Suppressor macrophage treated with lipopolysaccharide for 4 hours (primary cell): ENCODE results near the gene RASD1.

ENCODE experiments used
- DNase-seq: peaks from one replicate; pipeline ENCODE4 v3.0.0-alpha.2; 2020

The RASD1 gene

GRCh38 chr17:17496189-17497064 is at the start of gene RASD1:
Gene RASD1, minus strand, starts transcription at chr17:17496395. Its CDS starts 214 bp downstream, at chr17:17496181.
- DNase-seq: peak; percentile 95

DNA sequence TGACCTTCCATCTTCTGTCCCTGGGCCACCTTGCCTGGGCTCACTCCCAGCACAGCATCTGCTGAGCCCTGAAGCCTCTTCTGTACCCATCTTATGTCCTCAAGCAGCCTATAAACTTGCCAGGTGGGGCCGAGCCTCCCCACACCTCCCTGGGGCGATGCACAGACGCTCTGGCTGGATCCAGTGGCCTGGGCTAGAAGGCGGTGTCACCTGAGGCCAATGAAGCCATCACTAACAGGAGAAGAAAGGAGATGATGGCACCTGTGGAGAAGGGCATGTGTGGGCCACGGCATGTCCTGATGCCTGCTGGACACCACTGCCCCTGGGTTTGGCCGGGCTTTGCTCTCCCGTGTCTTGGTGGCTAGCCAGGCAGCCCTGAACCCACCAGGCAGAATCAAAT is 49.8 kb upstream of the RASD1 start:
- no peak for DNase-seq

DNA sequence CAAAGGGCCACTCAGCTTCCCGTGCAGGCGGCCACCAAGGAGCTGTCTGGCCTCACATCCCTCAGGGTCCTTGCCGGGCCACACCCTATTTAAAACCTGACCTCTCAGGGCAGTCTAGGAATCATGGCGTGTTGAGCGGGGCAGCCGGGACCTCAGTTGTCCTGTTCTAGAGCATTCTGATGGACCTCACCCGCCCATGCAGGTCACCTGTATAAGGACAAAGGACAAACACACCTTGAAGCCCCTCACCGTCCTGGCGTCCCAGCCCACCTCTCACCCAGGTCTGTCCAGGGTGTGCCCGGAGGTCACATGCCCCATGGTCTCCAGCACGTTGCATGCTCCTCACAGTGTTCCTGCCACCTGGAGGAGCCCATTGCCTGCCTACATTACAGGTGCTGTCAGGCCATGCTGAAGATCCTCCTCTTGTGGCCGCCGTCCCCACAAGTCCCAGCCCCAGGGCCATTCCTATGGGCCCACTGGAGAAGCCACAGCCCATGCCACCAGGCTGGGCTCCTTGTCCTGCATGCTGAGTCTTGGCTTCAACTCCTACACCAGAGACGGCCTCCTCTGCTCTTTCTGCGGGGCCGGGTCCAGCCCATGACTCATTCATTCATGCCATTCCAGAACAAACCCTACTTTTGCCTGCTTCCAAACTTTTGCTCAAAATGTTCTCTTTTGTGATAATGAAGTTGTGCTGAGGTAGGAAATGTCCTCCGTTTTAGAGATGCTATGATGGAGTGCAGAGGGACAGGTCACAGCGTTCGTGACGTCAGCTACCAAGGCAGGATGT is 49.0 kb upstream of the RASD1 start:
- DNase-seq: no peak

DNA sequence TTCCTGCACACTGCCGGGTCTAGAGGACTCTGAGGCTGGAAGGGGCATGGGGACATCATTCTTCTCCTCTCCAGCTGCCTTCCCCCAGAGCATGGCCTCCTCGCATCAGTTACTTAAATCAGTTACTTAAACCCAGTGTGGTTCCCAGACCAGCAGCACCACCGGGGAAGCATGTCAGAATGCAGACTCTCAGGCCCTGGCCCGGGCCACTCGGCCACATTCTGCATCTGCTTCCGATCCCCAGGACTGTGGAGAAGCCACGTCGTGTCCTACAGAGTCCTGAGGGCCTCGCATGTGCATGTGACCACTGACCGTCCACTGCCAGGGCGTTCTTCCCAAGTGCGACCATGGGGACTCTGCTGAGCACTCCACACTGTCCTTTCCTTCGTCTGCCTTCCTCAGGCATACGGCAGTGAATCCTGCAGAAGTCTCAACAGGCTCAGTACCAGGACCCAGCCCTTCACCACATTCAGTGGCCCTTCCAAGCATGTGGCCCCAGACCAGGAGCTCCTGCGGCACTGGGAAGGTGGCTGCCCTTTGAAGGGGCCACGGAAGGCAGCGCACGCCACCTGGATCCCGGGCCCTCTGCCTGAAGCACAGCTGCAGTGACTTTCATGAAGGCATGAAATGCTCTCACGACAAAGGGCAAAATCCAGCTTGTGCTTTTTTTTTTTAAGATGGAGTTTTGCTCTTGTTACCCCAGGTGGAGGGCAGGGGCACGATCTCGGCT is 46.9 kb upstream of the RASD1 start:
- DNase-seq: no peak

- no peak for DNase-seq
Measured at GRCh38 chr17:17541640-17542001, 45.4 kb upstream of the RASD1 start.

GRCh38 chr17:17540935-17541639 is 44.9 kb upstream of the RASD1 start:
- no peak for DNase-seq

DNA sequence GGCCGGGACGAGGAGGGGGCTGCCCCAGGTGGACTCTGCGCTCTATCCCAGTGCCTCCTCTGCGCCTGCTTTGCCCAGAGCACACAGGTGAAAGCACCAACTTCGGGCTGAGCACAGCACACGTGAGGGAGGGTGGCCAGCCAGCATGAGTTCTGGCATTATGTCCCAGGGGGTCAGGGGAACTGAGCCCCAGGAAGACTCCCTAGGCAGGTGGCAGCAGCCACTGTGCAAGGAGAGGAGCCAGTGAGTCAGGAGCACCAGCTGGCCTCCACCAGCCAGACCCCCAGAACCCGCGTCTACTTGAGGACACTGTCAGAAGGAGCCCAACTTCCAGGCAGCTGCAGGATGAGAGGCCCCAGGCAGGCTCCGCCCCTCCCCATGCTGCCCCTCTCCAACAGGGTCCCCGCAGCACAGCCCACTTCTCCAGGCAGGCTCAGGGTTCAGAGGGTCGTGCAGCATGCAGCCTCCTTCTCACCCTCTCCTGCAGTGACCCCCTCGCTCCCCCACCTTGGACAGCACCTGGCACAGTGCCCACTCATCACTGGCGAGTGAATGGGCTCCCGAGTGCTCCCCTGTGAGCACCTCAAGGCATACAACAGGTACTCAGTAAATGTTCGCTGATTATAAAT is 44.2 kb upstream of the RASD1 start:
- no peak for DNase-seq

GRCh38 chr17:17539591-17539990 is 43.4 kb upstream of the RASD1 start:
- DNase-seq: no peak

GRCh38 chr17:17538417-17539391 is 42.5 kb upstream of the RASD1 start:
- no peak for DNase-seq

DNA sequence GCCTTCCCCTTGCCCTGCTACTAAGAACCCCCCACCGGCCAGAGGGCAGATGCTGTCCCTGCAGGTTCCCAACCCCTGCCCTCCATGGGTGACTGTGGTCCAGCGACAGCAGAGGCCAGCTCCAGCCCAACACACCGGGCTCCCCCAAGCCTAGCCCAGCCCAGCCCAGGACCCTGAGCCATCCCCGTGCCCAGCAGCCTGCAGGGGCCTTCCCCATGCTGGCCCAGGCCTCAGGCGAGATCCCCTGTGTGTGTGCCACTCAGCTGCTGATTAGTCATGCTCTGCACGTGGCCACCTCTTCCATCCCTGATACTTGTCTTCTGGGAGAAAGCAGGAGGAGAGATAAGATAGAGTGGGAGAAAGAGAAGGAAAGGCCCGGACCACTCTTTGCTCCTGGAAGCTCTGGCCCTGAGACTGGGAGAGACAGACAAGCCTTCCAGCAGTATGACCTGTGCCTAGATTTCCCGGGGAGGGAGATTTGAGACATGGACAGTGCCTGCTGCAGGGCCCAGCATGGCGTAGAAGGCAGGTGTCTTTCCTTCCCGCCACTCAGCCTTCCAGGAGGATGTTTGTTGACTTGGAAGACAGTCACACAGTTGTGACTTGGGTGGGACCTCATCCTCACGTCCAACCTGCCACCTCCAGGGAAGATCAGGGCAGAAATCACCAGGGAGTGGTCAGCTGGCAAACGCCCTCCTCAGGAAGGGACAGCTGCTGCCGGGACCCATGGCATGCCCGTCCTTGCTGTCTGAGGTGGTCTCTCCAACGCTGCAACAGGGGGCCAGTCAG is 41.3 kb upstream of the RASD1 start:
- DNase-seq: no peak

GRCh38 chr17:17536702-17537101 is 40.5 kb upstream of the RASD1 start:
- DNase-seq: no peak

DNA sequence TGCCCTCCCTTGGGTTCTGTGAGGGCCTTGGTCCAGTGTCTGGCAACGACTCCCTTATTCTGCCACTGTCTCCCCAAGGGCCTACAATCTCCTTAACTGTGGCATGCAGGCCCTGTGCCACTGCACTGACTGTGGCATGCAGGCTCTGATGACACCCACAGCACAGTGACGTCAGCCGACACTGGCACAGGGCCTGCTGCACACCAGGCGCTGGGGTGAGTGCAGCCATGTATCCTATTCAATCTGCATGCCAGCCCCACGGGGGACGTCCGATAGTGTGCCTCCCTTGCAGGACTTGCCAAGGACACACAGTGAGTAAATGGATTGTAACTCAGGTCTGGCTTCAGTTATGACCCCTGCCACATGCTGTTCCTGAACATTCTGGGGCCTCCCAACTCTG is 39.8 kb upstream of the RASD1 start:
- DNase-seq: no peak

DNA sequence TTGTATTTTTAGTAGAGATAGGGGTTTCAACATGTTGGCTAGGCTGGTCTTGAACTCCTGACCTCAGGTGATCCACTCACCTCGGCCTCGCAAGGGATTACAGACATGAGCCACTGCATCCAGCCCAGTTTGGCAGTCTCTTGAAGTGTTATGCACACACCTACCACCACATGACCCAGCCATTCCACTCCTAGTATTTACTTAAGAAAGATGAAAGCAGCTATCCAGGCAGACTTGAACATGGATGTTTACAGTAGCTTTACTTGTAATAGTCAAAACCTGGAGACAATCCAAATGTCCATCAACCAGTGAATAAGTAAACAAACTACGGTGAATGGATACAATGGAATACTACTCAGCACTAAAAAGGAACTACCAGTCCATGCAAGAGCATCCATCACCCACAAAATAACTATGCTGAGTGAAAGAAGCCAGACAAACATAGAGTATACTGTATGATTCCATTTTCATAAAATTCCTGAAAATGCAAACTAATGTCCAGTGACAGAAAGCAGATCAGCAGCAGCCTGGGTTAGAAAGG is 37.8 kb upstream of the RASD1 start:
- no peak for DNase-seq

- no peak for DNase-seq
Measured at GRCh38 chr17:17532991-17533390, 36.8 kb upstream of the RASD1 start.

GRCh38 chr17:17531156-17531555 is 35.0 kb upstream of the RASD1 start:
- DNase-seq: no peak

- no peak for DNase-seq
Measured at GRCh38 chr17:17528696-17529652, 32.8 kb upstream of the RASD1 start.

GRCh38 chr17:17527956-17528500 is 31.8 kb upstream of the RASD1 start:
- no peak for DNase-seq

DNA sequence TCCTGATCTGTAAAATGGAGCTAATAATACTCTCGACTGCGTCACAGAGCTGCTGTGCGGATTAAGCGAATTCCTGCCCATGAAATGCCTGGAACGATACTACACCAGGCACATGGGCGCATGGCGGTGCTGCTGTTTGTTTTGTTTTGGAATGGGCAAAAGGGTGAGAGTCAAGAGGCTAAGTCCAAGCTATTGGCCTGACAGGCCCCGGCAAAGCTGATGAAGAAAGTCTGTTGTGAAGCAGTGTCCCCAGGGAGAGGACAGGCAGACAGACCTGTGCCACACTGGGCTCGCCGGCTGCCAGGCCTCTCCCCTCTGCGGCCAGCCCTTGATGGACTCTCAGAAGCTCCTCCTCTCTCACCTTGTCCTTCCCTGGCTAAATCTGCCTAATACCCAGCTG is 31.3 kb upstream of the RASD1 start:
- no peak for DNase-seq
